HG02943 (cell line): ENCODE measurements around the gene HMCN2.
"Not testable (repeated sequence)": the region's sequence is repeated elsewhere in the genome, so short reads cannot be mapped to it uniquely, and the experiment has no call there.

Experiments
- ATAC-seq: cut with Tn5 transposase; IDR thresholded peaks from one replicate; pipeline ENCODE4 v1.9.1; 2021; ENCODE audit warnings: mild to moderate bottlenecking, low read depth, moderate library complexity; ENCODE audit not compliant: unreplicated experiment

Gene HMCN2

DNA sequence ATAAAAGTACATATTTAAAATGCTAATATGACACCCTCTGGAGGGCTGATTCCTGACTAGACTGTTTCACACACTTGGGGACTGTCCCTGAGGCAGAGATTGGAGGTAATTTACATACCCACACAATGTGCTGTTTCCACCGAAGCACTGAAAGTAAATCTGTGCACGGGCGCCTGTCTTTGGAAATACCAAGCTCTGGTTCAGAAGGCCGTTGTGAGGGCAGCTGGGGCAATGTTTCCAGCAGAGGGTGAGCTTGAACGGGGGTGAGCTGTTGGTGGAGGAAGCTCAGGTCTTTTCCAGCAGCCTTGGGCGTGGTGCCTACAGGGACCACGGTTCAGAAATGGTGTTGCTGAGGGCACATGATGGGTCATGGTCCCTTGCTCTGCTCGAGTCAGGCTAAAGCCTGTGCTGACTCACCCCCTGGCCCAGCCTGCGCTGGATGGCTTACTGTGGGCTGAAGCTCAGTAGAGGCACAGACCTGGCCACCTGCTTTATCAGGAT, 25.8 kb upstream of the HMCN2 start:
- ATAC-seq = no peak

DNA sequence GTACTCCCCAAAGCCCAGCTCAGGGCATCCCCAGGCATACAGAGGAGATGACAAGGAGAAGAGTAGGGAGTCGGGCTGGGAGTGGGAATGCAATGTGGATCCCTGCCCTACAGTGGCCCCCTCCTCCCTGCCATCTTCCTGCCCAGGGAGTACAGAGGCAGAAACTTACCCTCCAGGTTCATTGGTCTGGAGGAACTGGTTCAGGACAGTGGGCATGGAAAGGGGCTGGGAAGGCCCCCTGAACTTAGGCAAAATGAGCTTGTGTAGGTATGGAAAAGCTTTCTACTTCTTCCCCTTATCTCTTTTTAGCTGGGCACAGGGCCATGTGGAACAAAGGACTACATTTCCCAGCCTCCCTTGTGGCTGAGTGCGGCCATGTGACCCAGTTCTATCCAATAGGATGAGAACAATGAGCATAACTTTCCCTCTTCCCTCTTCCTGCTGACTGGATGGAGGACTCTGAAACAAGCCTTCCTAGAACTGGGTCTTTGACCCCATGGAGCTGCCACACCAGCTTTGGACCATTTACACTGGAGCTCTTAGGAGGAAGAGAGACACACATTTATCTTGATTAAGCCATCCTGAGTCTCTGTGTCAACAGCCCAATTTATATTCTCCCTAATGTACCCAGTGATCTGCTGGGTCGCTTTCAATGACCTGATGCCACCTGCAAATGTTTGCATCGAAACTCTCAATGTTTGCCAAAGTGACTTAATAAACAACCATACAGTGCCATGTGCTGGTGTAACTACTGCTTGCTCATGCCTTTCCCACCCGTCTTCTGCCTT, 25.0 kb upstream of the HMCN2 start:
- no peak for ATAC-seq

DNA sequence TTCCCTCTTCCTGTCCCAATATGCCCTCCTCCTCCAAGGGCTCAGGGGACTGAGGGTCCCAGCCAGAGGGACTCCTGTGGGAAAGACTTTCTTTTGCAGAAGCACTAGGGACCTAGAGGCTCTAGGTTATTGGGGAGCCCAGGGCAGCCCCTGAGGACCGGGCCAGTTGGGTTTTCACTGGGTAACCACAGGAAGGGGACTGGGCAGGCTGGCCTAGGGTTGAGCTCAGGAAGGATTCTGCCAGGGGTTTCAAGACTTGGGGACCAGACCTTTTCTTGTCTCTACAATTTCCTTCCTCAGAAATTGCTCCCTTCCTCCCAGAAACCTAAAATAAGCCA, 24.4 kb upstream of the HMCN2 start:
- ATAC-seq = no peak

DNA sequence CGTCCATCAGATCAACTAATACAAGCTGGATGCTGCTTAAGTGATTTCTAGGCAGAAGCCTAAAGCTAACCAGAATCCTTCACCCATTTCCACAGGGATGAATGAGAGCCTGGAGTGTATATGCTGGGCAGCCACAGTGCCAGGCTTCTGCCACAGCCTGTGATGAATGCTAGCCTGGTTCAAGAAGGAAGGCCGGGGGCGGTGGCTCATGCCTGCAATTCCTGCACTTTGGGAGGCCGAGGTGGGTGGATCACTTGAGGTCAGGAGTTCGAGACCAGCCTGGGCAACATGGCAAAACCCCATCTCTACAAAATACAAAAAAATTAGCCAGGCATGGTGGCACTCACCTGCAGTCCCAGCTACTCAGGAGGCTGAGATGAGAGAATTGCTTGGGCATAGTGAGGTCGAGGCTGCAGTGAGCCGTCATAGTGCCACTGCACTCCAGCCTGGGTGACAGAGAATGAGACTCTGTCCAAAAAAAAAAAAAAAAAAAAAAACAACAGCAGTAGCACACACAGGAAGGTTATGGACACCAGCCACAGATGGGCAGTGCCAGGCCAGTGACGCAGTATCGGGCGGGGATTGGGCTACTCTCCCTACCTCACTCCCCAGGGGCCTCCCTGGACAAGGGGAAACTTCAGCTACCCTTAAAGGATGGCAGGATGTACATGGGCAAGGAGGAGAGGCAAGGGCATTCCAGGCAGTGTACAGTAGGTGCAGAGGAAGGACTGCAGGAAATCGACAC, 23.1 kb upstream of the HMCN2 start:
- no peak for ATAC-seq

DNA sequence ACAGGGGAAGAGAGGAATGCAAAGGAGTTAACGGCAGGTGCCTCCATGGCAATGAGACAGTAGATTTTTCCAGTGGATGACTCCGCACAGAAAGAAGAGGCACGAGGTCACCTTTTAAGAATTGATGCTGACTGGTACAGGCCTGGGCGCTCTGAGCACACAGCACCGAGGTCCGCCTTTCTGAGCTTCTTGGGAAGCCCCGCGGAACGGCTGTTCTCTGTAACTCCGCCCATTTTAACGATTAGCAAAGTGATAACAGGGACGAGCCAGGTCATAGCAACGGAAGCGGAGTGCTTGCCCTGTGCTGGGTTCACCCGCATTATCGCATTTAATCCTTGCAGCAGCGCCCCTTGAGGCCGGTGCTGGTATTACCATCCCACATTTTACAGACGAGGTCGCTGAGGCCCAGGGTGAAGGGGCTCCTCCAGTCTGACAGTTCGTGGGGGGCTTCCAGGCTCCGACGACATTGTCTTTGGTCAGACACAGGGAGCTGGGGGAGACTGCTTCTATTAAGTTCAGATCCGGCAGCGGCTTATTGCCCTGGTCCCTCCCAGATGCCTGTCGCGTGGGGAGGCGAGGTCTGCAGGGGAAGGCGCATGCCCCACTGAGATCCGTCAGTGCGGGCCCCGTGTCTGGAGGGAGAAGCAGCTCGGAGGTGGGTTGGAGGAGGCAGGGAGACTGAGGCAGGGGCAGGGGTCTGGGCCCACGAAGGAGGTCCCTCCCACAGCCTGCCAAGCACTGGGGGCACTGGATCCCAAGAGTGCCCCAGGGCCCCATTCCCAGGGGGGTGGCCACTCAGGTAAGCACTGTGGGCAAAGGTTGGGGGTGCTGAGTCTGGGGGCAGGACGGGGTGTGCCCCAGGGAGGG, 22.3 kb upstream of the HMCN2 start:
- ATAC-seq = no peak

DNA sequence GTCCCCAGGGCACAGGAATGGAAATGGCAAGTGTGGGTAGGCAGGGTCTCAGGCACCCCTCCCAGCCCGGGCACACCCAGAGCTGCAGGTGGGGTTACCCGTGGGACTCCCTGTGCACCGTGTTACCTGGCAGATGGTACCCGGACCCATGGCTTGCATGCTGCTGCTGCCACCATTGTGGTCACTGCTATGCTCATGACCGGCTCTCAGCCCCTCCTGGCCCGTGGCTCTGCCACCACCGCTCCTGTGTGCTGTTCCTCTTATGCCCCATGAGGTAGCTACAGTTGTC, 21.7 kb upstream of the HMCN2 start:
- no peak for ATAC-seq

DNA sequence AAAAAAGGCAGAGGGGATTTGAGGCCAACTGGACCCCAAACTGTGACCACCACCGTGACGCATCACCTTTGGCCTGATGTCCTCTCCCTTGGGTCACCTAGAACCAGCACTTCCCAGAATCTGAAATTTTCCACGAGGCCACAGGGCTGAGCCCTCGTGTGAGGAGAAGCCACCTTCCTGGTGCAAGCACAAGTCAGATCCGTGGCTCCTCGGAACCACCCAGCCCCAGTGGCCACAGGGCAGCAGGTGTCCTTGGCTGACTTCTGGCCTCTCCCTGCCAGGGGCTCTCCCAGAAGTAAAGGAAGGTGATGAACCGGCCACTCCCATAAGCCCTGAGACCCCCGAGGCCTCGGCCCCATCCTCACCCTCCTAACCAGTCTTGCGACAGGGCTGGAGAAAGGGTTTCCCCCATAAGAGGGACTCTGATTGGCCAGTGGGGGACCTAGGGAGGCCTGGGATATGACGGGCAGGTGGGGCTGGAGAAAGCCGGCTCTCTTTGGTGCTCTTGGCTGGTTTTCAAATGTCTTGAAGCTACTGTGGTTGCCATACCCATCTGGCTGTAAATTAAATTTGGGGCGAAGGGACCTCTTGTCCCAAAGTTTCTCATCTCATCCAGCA, 20.9 kb upstream of the HMCN2 start:
- no peak for ATAC-seq

DNA sequence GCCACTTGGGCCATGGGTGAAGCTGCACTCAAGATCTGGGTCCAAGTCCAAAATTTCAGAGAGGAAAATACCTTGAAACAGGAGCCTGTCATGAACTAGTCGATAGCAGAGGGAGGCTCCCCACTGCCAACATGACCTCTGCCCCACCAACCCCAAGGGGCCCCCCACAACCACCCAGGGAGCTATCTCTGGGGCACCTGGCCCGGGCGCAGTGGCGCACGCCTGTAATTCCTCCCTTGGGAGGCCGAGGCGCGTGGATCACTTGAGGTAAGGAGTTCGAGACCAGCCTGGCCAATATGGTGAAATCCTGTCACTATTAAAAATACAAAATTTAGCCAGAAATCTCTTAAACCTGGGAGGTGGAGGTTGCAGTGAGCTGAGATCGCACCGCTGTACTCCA, 20.1 kb upstream of the HMCN2 start:
- no peak for ATAC-seq

DNA sequence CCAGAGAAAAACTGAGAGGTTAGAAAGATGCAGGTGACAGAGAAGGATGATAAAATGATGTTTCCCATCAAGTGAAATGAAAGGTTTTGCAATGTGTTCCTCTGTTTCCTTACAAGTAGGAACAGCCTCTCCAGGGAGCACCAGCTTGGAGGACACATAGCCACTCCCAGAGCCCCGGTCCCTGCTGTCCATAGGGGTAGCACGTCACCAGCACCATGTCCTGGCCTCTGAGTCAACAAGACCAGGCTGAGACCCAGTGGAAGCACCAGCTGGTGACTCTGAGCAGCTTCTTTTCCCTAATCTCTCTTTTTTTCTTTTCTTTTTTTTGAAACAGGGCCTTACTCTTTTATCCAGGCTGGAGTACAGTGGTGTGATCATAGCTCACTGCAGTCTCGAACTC, 19.4 kb upstream of the HMCN2 start:
- no peak for ATAC-seq

DNA sequence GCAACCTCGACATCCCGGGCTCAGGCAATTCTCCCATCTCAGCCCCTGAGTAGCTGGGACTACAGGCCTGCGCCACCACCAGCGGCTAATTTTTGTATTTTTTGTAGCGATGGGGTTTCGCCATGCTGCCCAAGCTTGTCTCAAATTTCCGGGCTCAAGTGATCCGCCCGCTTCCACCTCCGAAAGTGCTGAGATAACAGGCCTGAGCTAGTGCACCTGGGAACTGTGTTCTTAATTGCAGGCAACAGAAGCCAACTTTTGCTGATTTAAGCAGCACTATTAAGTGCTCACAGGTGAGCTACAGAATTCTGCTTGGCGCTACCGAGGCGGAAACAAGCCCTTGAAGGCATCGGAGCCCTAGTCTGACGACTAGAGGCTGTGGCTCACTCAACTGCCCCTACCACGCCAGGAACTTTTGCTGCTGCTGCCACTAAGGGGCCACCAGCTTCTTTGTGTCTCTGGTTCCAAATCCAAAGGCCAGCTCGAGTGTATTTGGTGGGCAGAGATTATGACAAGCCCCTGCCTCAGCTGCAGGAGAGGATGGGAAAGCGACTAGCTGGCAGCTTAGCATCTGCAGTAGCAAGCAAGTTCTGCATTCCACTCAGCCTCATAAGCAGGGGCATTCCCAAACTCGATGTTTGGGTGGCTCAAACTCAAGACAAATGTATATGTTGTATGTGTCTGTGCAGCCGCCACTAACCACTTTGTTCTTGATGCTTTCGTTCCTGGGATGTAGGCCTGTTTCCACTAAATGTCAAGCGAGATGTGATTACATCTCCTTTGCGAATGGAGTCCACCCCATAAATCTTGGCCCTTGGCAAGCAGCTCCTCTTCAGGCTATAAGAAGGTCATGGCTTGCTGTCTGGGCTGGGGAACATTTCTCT, 10.6 kb upstream of the HMCN2 start:
- no peak for ATAC-seq

DNA sequence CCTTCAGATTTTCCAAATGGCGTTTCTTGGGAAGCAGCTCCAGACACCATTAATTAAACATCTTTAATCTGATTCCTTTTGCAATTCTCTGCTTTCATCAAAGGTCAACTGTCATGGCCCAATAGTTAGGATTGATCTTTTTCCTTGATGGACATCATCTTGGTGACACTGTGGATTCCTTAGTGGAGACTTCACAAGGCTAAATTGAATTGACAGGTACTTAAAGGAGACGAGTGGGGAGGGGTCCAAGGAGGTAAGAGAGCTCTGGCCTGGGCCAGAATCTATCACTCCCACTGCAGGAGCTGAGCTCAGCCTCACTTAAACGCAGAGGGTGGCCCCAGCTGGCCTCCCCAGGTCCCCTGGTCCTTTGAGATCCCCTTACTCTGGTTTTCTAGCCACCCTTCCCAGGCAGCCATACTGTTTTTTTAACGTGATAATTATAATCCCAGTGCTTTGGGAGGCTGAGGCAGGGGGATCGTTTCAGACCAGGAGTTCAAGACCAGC, 9.9 kb upstream of the HMCN2 start:
- no peak for ATAC-seq

DNA sequence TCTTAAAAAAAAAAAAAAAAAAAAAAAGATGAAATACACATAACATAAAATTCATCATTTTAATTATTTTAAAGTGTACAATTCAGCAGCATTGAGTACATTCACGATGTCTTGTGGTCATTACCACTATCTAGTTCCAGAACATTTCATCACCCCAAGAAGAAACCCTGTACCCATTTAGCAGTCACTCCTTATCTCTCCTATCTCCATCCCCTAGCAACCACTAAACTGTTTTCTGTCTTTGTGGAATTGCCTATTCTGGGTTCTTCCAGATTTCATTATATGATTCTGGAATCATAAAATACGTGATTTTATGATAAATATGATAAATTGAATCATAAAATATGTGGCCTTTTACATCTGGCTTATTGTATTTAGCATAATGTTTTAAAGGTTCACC, 8.9 kb upstream of the HMCN2 start:
- no peak for ATAC-seq

DNA sequence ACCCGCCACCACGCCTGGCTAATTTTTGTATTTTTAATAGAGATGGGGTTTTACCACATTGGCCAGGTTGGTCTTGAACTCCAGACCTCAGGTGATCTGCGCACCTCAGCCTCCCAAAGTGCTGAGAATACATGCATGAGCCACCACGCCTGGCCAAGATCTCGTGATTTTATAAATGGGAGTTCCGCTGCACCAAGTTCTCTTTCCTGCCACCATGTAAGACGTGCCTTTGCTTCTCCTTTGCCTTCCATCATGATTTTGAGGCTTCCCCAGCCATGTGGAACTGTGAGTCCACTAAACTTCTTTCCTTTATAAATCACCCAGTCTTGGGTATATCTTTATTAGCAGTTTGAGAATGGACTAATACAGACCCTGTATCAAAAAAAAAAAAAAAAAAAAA, 7.4 kb upstream of the HMCN2 start:
- ATAC-seq = not testable (repeated sequence)

DNA sequence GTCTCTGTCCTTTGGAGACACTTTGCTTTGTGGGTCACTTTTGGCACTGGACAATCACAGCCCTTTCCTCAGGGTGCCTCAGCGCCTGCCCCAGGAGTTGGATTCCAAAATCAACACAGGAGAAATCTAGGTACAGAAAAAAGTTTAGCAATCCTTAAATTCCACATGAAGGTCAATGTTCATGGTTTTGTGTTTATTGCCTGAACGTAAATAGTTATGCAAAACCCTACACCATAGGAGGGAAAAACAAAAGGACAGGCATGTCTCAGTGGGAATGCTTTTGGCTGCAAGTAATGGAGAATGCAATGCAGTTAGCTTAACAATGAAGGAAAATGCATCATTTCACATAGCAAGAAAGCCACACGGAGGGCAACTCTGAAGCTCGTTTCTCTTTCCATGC, 6.5 kb upstream of the HMCN2 start:
- no peak for ATAC-seq

DNA sequence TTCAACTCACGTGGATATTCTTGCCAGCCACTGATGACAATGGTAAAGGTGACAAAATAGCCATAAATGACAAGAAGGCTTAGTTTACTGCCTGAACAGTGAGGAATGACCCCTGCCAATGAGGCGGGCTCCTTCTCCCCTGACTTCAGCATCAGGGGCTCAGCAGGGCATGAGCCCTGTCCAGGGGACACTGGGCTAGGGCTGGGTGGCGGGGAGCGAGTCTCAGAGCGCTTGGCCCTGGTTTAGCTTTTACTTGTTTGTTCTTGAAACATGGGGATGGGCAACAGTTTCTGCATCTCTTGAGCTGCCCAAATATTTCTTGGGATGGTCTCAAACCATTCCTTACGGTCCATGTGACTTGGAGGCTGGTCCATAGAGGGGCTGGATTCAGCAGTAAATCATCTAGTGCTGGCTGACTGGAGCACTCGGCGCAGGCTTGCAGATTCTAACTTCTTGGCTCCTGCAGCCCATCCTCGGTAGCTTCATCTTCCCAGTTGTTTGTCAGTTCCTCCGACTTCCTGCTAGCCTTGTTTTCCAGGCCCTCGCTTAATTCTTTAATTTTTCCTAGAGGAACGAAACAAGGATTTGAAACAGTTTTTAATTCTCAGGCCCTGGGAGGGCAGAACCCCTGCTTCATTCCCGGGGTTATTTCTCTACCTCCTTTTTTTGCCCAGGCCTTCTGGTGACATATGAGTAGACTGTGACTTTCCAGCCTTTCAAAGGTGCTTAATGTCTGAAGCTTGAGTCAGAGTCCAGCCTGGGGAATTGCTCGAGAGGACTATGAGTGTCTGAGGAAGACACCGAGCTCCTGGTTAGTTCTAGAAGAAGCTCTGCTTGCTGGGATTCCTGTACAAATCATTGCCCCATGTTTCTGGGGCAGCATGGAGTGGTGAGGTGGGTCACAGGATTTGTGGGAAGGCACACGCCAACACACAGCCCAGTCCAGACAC, 4.5 kb upstream of the HMCN2 start:
- ATAC-seq = no peak

DNA sequence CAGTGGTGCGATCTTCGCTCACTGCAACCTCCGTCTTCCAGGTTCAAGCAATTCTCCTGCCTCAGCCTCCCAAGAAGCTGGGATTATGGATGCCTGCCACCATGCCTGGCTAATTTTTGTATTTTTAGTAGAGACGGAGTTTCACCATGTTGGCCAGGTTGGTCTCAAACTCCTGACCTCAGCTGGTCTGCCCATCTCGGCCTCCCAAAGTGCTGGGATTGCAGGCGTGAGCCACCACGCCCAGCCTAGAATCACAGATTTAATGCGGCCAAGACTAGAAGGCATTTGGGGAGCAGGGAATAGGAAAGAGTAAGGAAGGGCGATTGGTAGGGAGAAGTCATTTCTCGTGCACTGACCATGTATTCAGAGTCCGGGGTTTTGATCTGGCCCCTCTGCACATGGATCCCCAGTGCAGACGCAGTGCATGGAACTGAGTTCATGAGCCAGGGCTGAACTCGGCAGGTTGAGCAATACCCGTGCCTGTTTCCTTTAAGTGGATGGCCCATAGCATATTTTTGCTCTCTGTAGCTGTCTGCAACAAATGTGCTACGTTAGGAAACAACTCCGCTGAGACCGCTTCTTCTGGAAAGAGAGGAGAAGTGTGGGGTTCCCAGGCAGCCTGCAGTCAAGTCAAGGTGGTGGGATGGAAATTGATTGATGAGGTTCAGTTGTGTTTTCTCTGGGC, 3.4 kb upstream of the HMCN2 start:
- ATAC-seq = no peak

DNA sequence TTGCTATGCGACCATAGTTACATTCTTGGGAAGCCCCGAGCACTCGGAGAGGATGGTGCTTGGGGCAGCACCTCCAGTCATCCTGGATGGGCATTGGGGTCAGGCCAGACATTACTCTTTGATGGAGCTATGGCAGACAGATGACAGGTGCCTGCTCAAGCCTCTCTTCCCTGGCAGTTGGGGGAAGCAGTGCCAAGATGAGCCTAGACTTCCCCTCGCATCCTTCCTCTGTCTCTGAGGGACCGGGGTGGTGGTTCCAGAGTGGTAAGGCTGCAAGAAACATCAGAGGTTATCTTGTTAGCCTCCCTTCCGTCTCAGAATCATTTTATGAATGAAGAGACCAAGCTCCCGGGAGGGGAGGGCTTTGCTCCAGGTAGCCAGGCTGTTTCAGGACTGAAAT, 2.8 kb upstream of the HMCN2 start:
- no peak for ATAC-seq
